Adrenal gland (tissue), 12 donors: Measurements from ENCODE around the gene NSL1. TPM values are rescaled to one million over a fixed set of nuclear protein-coding genes. Genes with fewer than 3 reads are reported as not detected.

ENCODE experiments used
- DNase-seq, 7 donors: peaks; one replicate each; pipeline ENCODE4 v3.0.0-alpha.2; 2019 to 2020
- H3K27ac ChIP-seq, 5 donors: fragments of 200-600 bp; sonication (generic) in 4 of 5; 1 replicate in 3 of 5; 2 replicates in 2 of 5; pipeline versions ENCODE4 v1.5.1 to v1.8.0; 2016 to 2020; ENCODE audit warnings: mild to moderate bottlenecking in 1 of 5
- H3K27me3 ChIP-seq: fragments of 200-600 bp; 2 replicates; pipeline ENCODE4 v1.8.0; 2021
- H3K36me3 ChIP-seq, 2 donors: fragments of 200-600 bp; replicated peaks in 1 of 2; 1 replicate in 1 of 2; 2 replicates in 1 of 2; pipeline versions ENCODE4 v1.5.1 to v1.8.0; 2018 to 2022
- H3K4me1 ChIP-seq, 2 donors: fragments of 200-600 bp; replicated peaks in 1 of 2; 1 replicate in 1 of 2; 2 replicates in 1 of 2; pipeline versions ENCODE4 v1.5.1 to v1.8.0; 2018 to 2021
- H3K4me3 ChIP-seq, 4 donors: fragments of 200-600 bp; sonication (generic) in 3 of 4; one replicate each; pipeline ENCODE4 v1.5.1; 2016 to 2018
- H3K9me3 ChIP-seq, 3 donors: fragments of 200-600 bp; sonication (generic) in 1 of 3; replicated peaks in 1 of 3; 1 replicate in 2 of 3; 2 replicates in 1 of 3; pipeline versions ENCODE4 v1.5.1 to v1.8.0; 2016 to 2021
- CTCF ChIP-seq, 6 experiments: fragments of 450-650 bp in 4 of 6; fragments of 200-600 bp in 2 of 6; sonication (generic) in 1 of 6; IDR thresholded peaks; 1 replicate in 5 of 6; 2 replicates in 1 of 6; pipeline versions ENCODE4 v1.5.1 to v1.8.0; 2016 to 2021; ENCODE audit warnings: antibody characterized with exemption in 6 of 6, mild to moderate bottlenecking in 2 of 6, moderate library complexity in 1 of 6
- POLR2A ChIP-seq, 2 donors: fragments of 450-650 bp; IDR thresholded peaks; one replicate each; pipeline ENCODE4 v1.6.1; 2017; ENCODE audit warnings: antibody characterized with exemption in 2 of 2, mild to moderate bottlenecking in 2 of 2, moderate library complexity in 1 of 2
- WGBS, 4 donors: extraction: QIAGEN DNeasy Blood & Tissue Kit in 2 of 4; methylation state at CpG; one replicate each; pipeline versions ENCODE4 v1.1.5 to v1.1.7; 2013 to 2017; 5-methylcytosine and 5-hydroxymethylcytosine counted together
- intact Hi-C, 2 donors: fragments of 100-400 bp; cut with DNase I; formaldehyde crosslinking; loops; one replicate each; pipeline versions ENCODE4 v1.14.1 to v1.15.0; 2022 to 2023
- polyA plus RNA-seq, 3 donors: library from polyadenylated mRNA; stranded (reverse); fragments of 200-250 nt in 2 of 3; fragments of 350-450 nt in 1 of 3; fragmentation: Illumina TruSeq in 1 of 3; extraction: RNeasy Lipid Tissue Mini Kit (QIAGEN cat#74804) in 1 of 3; gene quantifications; one replicate each; pipeline ENCODE4 v1.2.3, GENCODE V29; 2013 to 2014
- total RNA-seq, 9 donors: library from RNA; depleted of rRNA in 4 of 9; stranded (reverse); fragments of >200 nt in 4 of 9; fragments of 120-200 nt in 1 of 9; fragmentation: NEBNext Ultra II Directional in 1 of 9; extraction: Animal tissue kit (Norgen Biotek cat#: 25700) in 1 of 9; gene quantifications; one replicate each; pipeline versions ENCODE4 v1.1.0 to v1.2.4, GENCODE V29; 2013 to 2023
- donor health status: healthy with polysubstance abuse.
- donor health status: Bipolar disorder and iron deficiency.
- donor health status: DM: yes; HTN: yes; CAD: no.
- donor health status: DM: no; HTN: no; CAD: no.
- donor health status: DM: no; HTN: no; CAD: no.
- donor health status: DM: yes; HTN: yes; CAD: no.

Gene NSL1
- total and polyA plus RNA-seq, 12 donors, result 10.6 to 90.9 (median 29.8) TPM

- TF ChIP-seq CTCF (IDR thresholded peaks at IDR 0.05) (no peak), POLR2A (IDR thresholded peaks at IDR 0.05) (no peak)
- Histone ChIP-seq H3K4me1 (no peaks in the 10 kb centered on the region), H3K4me3 (no peak overlapping the region), H3K27me3 (no peaks in the 10 kb centered on the region), H3K36me3 (no peaks in the 10 kb centered on the region), H3K9me3 (peaks cover 0 to 5% (median 0%) of the 10 kb centered on the region in 3 donors), H3K27ac (no peak overlapping the region)
- intact Hi-C loops, result loop anchor here in 1 of 2 donors (10.0 kb wide), 1 partner anchor 156 kb away; no protein-coding TSS in a partner anchor
- 65 to 80% (median 76%) methylated on average over 2 of the region's 2 CpGs for WGBS, 4 donors
- no peak for DNase-seq
These were observed 36.8 kb upstream of the NSL1 start for GRCh38 chr1:212828395-212828794.

- Histone ChIP-seq H3K4me3 (no peak overlapping the region), H3K4me1 (no peaks in the 10 kb centered on the region), H3K36me3 (no peaks in the 10 kb centered on the region), H3K27ac (no peak overlapping the region), H3K27me3 (no peaks in the 10 kb centered on the region), H3K9me3 (peaks cover 0 to 5% (median 0%) of the 10 kb centered on the region in 3 donors)
- TF ChIP-seq CTCF (IDR thresholded peaks at IDR 0.05) (no peak), POLR2A (IDR thresholded peaks at IDR 0.05) (no peak)
- 76 to 88% (median 85%) methylated on average over 5 of the region's 5 CpGs for WGBS, 4 donors
- no peak for DNase-seq
- intact Hi-C loops, result loop anchor here in 1 of 2 donors (10.0 kb wide), 1 partner anchor 157 kb away; no protein-coding TSS in a partner anchor
These were observed 36.3 kb upstream of the NSL1 start for GRCh38 chr1:212827831-212828278.

GRCh38 chr1:212827171-212827776, 35.7 kb upstream of the NSL1 start:
- DNase-seq, result no peak
- no peak for TF ChIP-seq CTCF (IDR thresholded peaks at IDR 0.05)
- no peak for TF ChIP-seq POLR2A (IDR thresholded peaks at IDR 0.05)
- H3K4me3 ChIP-seq, result no peak overlapping the region
- H3K27ac ChIP-seq, result no peak overlapping the region
- H3K36me3 ChIP-seq, result no peaks in the 10 kb centered on the region
- H3K27me3 ChIP-seq, result no peaks in the 10 kb centered on the region
- 90 to 96% (median 94%) methylated on average over 4 of the region's 4 CpGs for WGBS, 4 donors
- intact Hi-C loops, result loop anchor here in 1 of 2 donors (10.0 kb wide), 1 partner anchor 158 kb away; no protein-coding TSS in a partner anchor
- H3K4me1 ChIP-seq, result no peaks in the 10 kb centered on the region
- peaks cover 0 to 5% (median 0%) of the 10 kb centered on the region in 3 donors for H3K9me3 ChIP-seq

- no peak for DNase-seq
- intact Hi-C loops, result loop anchor here in 1 of 2 donors (10.0 kb wide), 1 partner anchor 159 kb away; no protein-coding TSS in a partner anchor
- Histone ChIP-seq H3K27ac (no peak overlapping the region), H3K4me3 (no peak overlapping the region), H3K9me3 (peaks cover 0 to 5% (median 0%) of the 10 kb centered on the region in 3 donors), H3K4me1 (no peaks in the 10 kb centered on the region), H3K27me3 (no peaks in the 10 kb centered on the region), H3K36me3 (no peaks in the 10 kb centered on the region)
- no peak for TF ChIP-seq POLR2A (IDR thresholded peaks at IDR 0.05)
- no peak for TF ChIP-seq CTCF (IDR thresholded peaks at IDR 0.05)
- WGBS, 4 donors, result 91 to 97% (median 95%) methylated on average over 6 of the region's 6 CpGs
These were observed 34.3 kb upstream of the NSL1 start for GRCh38 chr1:212825798-212826452.
